Transverse colon (tissue), 3 donors: Measurements from ENCODE around the gene MPZL3.

Source experiments
- CTCF ChIP-seq, 5 experiments: fragments of 200-600 bp in 3 of 5; fragments of 450-650 bp in 2 of 5; sonication (generic) in 3 of 5; IDR thresholded peaks; 1 replicate in 2 of 5; 2 replicates in 3 of 5; pipeline ENCODE4 v1.5.1; 2016 to 2017; ENCODE audit warnings: antibody characterized with exemption in 5 of 5, inconsistent platforms in 3 of 5, mild to moderate bottlenecking in 2 of 5, moderate library complexity in 1 of 5
- POLR2A ChIP-seq: fragments of 450-650 bp; IDR thresholded peaks from one replicate; pipeline ENCODE4 v1.6.1; 2016; ENCODE audit warnings: antibody characterized with exemption, mild to moderate bottlenecking, moderate library complexity

GRCh38 chr11:118193910-118194566 lies 58.1 kb downstream of the MPZL3 start:
- TF ChIP-seq CTCF (IDR thresholded peaks at IDR 0.05): no peak
- no peak for TF ChIP-seq POLR2A
